SK-N-MC (cell line): Measurements from ENCODE around the gene NHERF2.

Source experiments
- DNase-seq: peaks from one replicate; pipeline ENCODE4 v3.0.0-alpha.2; 2011; ENCODE audit warnings: low read depth, low spot score
- H3K27ac ChIP-seq: fragments of 200-600 bp; sonication (generic); 2 replicates; pipeline ENCODE4 v1.5.1; 2016; ENCODE audit warnings: mixed run types
- H3K36me3 ChIP-seq: fragments of 200-600 bp; sonication (generic); 2 replicates; pipeline ENCODE4 v1.6.1; 2017; ENCODE audit warnings: antibody characterized with exemption, low read length, mixed read lengths; ENCODE audit not compliant: insufficient read depth
- H3K4me3 ChIP-seq: fragments of 200-600 bp; sonication (generic); 2 replicates; pipeline ENCODE4 v1.5.1; 2016
- H3K9ac ChIP-seq: fragments of 200-600 bp; sonication (generic); 2 replicates; pipeline ENCODE4 v1.8.0; 2017; ENCODE audit warnings: mixed run types, mixed read lengths; ENCODE audit not compliant: insufficient read length
- H3K9me3 ChIP-seq: fragments of 200-600 bp; sonication (generic); 2 replicates; pipeline ENCODE4 v1.6.1; 2017; ENCODE audit warnings: low read depth, mild to moderate bottlenecking, antibody characterized with exemption, low read length, moderate library complexity, mixed read lengths
- EZH2 ChIP-seq: fragments of 200-600 bp; sonication (generic); IDR thresholded peaks from one replicate; pipeline ENCODE4 v1.6.1; 2017; ENCODE audit warnings: antibody characterized with exemption
- FOXP2 ChIP-seq: optimal IDR thresholded peaks from 2 replicates; pipeline ENCODE3; 2011; ENCODE audit warnings: mild to moderate bottlenecking, moderate library complexity; ENCODE audit not compliant: insufficient read depth; ENCODE audit errors: extremely low read length, control extremely low read depth
- POLR2AphosphoS5 ChIP-seq: IDR thresholded peaks from 2 replicates; pipeline ENCODE4 v1.6.1; 2012; ENCODE audit warnings: mild to moderate bottlenecking, low read depth, low read length, borderline replicate concordance

The NHERF2 gene

DNA sequence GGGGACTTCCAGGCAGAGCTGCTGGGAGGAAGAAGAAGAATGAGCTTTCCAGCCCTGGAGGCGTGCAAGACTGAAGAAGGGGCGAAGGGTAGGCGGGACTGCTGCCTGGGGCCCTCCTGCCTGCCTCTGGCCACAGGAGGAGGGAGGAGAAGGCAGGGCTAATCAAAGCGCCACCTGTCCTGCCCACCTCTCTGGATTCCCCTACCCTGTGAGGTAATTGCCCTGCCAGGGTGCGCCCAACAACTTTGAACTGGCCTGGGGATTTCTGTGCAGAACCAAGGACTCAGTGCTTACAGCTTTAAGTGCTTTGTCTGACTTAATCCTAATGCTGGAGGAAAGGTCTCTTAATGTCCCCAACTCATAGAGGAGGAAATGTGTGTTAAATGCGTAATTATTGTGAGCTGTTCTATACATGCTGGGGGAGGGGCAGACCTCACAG, 45.3 kb upstream of the NHERF2 start, which contains the start of gene NOXO1:
Gene NOXO1, minus strand, starts transcription at position 72 of the 439 bp plus-strand sequence. CDS start 290 bp downstream, outside the sequence.
- TF ChIP-seq EZH2 (no peak), POLR2AphosphoS5 (no peak), FOXP2 (no peak)
- H3K36me3 ChIP-seq, result peaks cover 18% of the 10 kb centered on the region; the same call in 1 of the 2 replicates
- H3K27ac ChIP-seq, result no peak within 1 kb of the TSS
- no peak within 1 kb of the TSS for H3K9ac ChIP-seq
- H3K4me3 ChIP-seq, result no peak within 1 kb of the TSS
- DNase-seq, result no peak
- H3K9me3 ChIP-seq, result no peaks in the 10 kb centered on the region

GRCh38 chr16:1982013-1982433, 44.7 kb upstream of the NHERF2 start:
- TF ChIP-seq POLR2AphosphoS5, result no peak
- TF ChIP-seq FOXP2, result no peak
- no peak for TF ChIP-seq EZH2
- Histone ChIP-seq H3K9ac (no peak overlapping the region), H3K27ac (no peak overlapping the region), H3K36me3 (peaks cover 13% of the 10 kb centered on the region; the same call in 1 of the 2 replicates), H3K4me3 (no peak overlapping the region), H3K9me3 (no peaks in the 10 kb centered on the region)
- no peak for DNase-seq

DNA sequence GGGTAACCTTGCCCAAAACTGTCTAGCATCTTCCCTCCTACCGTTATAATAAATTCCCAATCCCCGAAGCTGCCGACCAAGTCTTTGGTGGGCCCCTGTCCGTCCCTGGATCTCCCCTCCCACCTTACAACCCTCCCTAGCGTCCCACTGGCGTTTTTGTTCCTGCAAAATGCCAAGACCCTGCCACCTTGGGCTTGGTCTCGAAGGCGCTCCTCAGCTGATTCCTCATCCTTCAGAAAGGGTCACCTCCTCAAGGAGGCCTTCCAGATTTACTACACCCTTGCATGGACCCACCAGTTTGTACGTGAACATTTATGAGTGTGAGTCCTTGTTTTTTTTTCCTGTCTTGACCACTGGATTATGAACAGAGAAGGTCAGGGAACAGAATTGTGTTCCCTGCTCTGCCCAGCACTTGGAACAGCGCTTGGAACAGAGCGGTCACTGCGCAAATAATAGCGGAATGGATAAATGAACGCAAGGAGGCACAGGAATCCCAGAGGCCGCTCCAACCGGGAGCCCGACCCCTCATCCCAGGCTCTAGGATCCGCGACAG, 43.6 kb upstream of the NHERF2 start:
- peak overlapping the region; percentile 90 for H3K4me3 ChIP-seq
- TF ChIP-seq EZH2 (no peak), POLR2AphosphoS5 (no peak), FOXP2 (no peak)
- no peaks in the 10 kb centered on the region for H3K9me3 ChIP-seq
- H3K27ac ChIP-seq, result no peak overlapping the region
- no peak overlapping the region for H3K9ac ChIP-seq
- DNase-seq, result no peak
- H3K36me3 ChIP-seq, result peaks cover 6% of the 10 kb centered on the region; the same call in 1 of the 2 replicates

- Histone ChIP-seq H3K27ac (no peak within 1 kb of the TSS), H3K9ac (peak within 1 kb of the TSS; percentile 77), H3K9me3 (no peaks in the 10 kb centered on the region), H3K4me3 (peak within 1 kb of the TSS; percentile 90), H3K36me3 (no peaks in the 10 kb centered on the region; the same call in 1 of the 2 replicates)
- no peak for DNase-seq
- TF ChIP-seq POLR2AphosphoS5 (no peak), EZH2 (no peak), FOXP2 (no peak)
Measured at GRCh38 chr16:1983544-1984346, 43.0 kb upstream of the NHERF2 start, which contains the start of gene GFER. TSS of gene GFER (plus strand) at chr16:1984193. CDS start at chr16:1984219, 26 bp downstream.

DNA sequence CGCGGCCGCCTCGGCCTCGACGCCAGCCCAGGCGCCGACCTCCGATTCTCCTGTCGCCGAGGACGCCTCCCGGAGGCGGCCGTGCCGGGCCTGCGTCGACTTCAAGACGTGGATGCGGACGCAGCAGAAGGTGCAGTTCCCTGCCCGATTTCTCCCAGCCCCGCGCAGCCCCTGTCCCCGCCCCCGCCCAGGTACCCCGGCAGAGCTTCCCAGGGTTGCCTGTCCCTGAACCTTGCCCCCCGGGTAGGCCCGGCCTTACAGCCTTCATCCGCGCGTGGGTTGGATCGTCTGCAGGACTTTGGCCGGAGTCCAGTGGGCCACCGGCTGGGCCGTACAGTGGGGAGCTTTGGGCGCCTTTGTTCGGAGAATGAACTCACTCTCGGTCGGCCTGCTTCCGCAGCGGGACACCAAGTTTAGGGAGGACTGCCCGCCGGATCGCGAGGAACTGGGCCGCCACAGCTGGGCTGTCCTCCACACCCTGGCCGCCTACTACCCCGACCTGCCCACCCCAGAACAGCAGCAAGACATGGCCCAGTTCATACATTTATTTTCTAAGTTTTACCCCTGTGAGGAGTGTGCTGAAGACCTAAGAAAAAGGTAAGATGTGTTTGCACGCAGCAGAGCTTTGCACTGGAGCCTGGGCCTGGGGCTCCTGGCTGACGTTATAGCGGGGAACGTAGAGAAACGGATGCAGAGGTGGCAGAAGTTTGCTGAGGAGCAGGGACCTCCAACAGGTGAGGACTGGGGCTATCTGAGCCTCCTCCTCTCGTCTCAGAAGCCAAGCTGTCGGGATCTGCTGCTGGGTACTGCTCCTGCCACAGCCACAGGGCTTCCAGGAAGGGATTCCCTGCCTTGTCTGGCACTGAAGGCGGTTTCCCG, 42.1 kb upstream of the NHERF2 start:
- Histone ChIP-seq H3K36me3 (no peaks in the 10 kb centered on the region), H3K9me3 (no peaks in the 10 kb centered on the region), H3K4me3 (peak overlapping the region; percentile 90), H3K9ac (peak overlapping the region; percentile 77), H3K27ac (no peak overlapping the region)
- DNase-seq, result no peak
- TF ChIP-seq POLR2AphosphoS5 (no peak), EZH2 (no peak), FOXP2 (no peak)

- Histone ChIP-seq H3K9ac (no peak overlapping the region), H3K9me3 (no peaks in the 10 kb centered on the region), H3K4me3 (no peak overlapping the region), H3K27ac (no peak overlapping the region), H3K36me3 (no peaks in the 10 kb centered on the region)
- no peak for DNase-seq
- no peak for TF ChIP-seq FOXP2
- TF ChIP-seq EZH2, result no peak
- TF ChIP-seq POLR2AphosphoS5, result no peak
Measured at GRCh38 chr16:1985466-1986150, 41.1 kb upstream of the NHERF2 start.

GRCh38 chr16:1987198-1987597, 39.5 kb upstream of the NHERF2 start:
- TF ChIP-seq POLR2AphosphoS5 (no peak), FOXP2 (no peak), EZH2 (no peak)
- DNase-seq, result no peak

More at GRCh38 chr16:1987198-1987597, 39.5 kb upstream of the NHERF2 start:
- Histone ChIP-seq H3K4me3 (no peak overlapping the region), H3K36me3 (no peaks in the 10 kb centered on the region), H3K9ac (no peak overlapping the region), H3K27ac (no peak overlapping the region), H3K9me3 (no peaks in the 10 kb centered on the region)
